ENCODE measurements around the gene XPR1. TPM values are rescaled to one million over a fixed set of nuclear protein-coding genes. Genes with fewer than 3 reads are reported as not detected.

The XPR1 gene
- polyA plus RNA-seq, 10 donors, result 9.0 to 12.7 (median 11.1) TPM

DNA sequence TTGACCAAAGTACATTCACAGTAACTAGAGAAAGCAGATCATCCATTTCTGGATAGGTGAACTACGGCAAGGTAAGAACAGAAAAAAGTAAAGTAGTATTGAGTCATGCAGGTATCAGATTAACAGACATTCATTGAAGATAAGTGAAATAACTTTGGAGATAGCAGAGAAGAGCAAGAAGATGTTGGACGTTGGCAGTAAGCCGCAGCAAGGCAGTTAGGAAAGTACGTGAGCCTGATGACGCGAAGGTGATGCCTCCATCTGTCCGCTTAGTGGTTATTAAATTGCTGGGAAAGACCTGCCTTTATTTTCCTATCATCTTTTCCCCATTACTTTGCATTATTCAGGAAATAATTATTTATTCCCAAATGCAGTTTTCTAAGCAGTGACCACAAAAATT, 256.0 kb downstream of the XPR1 start:
- no peak for DNase-seq

DNA sequence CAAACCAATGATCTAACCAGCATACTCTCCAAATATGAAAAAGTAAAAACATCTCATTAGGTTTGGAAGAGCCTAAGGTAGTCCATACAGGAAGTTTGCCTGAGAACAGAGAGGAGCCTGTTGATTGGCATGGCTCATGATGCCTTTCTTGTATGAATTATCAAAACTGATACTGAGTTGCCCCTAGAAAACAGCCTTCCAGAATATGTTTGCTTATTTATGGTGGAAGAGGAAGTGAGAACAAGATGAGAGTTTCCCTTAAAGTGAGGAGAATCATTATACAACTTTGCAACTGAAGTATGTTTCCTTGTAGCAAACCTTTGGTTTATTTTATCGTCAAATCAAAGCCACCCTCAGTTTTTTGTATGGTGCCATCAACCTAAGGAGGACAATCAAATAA, 257.0 kb downstream of the XPR1 start:
- no peak for DNase-seq

DNA sequence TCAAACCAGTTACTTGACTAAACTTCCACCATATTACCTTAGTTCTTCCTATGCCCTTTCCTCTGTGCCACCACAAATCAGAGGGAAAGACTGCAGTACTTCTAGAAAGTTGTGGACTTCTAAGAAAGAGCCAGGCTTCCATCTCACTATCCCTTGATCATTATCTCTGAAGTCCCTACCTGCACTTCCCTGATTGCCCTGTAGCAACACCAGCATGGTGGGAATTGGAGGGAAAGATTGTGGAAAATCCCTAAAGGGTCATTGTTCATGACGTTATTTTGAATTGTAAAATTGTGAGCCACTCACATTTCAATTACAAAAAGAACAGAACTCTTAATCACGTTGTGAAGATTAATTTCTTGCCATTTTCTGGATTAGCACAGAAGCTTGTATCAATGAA, 257.5 kb downstream of the XPR1 start:
- no peak for DNase-seq

DNA sequence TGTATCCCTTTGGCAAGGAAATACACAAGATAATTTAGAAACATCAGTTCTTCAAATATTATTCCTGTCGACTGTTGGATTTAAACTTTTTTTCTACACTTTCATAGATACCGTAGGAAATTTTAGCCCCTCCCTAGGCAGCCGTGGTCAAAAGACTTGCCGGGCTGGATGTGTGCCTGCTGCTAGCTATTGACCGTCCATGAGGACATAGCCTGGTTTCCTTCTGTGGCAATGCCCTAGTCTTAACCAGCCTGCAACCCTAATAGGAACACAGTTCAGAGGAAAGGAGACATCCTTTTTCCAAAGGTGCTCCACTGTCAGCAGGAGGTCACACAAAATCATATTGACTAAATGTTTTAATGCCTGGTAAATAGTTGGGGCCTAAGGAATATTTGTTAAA, 260.4 kb downstream of the XPR1 start:
- DNase-seq, result no peak

DNA sequence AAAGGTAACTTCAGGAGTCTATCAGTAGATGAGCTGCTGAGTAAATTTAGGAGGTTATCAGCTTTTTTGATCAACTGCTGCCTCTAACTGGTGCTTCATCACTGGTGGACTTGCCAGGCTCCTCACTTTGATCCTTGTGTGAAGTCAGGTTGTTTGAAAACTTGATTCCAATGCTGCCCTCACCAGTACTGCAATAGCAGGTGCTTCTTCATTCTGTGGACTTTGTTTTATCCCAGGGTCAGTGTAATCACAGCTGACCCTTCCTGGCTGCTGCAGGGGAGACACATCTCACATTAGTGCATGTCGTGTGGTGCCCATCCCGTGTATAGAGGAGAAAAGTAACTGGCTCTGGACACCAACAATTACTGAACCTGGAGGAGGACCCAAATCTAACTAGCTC, 260.9 kb downstream of the XPR1 start:
- DNase-seq, result no peak

DNA sequence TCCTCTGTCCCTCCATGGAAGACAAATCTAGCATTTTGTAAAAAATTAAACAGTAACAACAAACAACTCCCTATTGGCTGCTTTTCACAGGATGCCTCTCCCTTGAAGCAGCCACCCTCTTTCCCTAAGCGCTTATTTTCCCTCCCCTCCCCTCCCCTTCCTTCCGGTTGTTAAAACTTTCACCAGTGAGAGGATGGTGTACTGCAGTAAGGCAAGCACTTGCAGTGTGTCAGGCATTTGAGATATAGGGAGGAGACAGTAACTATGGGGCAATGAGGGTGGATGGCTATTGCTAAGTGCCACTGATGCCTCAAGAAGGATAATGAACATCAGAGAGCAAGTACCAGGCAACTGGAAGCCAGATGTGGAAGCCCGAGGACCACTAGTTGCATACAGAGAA, 261.8 kb downstream of the XPR1 start:
- DNase-seq, result no peak

DNA sequence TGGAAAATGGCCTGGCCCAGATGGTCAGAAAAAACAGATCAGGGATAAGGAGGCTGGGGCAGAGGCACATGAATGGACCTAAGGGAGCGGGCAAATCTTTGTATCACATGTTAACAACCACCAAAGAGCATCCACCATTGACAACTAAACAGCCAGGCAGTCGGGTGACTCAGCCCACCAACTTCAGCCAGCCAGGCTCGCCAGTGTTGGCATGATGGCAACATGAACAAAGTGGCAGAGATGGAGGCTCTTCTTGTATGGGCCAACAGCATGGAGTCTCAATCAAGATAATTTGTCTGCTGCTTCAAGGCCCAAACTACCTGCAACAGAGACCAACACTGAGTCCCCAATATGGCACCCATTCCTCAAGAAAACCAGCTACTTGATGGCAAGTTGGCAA, 264.3 kb downstream of the XPR1 start:
- DNase-seq, result no peak

DNA sequence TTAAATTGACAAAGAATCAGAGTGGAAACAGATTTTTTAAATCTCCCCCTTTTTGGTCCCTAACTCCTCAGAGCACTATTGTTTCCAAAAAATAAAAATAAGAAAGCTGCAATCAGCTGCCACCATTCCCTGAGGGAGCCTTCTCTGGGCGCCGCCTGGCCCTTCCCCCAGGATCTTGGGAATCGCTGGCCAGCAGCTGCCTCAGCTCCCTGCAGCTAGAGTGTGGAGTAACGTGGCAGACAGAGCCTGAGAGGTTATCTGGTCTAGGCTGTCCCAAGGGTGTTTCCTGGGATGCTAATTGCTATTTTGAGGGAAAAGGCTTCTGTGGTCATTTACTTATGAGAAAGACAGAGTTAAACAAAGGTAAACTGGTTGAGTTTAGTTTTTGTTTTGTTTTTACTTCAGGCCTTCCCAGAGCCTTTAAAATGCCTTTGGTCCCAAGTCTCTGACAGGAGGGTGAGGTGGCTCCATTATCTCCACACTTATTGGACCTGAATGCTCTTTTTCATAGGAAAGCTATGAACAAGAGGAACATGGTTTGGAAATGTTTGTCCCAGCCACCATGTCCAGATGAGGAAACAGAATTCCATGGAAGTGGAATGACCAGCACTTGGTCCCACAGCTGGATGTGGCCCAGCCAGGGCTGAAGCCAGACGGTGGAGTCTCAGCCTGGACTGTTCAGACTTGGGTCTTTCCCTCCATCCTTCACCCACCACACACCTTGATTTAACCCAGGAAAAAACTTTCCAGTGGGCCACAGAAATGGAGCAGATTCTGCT, 266.8 kb downstream of the XPR1 start:
- peak in 1 of 3 donors; percentile 21 for DNase-seq

DNA sequence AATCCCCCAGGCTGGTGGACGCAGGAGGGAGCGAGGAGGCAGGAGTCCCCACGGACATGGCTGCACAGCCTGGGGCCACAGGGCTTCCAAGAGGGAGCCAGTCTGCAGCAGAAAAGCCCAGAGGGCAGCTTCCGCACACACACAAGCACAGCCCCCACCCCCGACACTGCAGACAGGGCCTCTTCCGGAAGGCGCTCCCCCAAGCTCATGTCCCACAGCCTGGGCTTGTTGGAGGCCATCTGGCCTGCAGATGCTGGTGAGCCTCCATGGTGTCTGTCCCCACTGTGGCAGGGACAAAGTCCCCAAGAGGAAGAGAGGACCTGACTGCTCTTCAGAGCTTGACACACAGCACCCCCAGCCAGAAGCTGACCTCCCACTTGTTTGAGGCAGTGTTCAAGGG, 267.4 kb downstream of the XPR1 start:
- DNase-seq, result peak in 1 of 3 donors; percentile 19

DNA sequence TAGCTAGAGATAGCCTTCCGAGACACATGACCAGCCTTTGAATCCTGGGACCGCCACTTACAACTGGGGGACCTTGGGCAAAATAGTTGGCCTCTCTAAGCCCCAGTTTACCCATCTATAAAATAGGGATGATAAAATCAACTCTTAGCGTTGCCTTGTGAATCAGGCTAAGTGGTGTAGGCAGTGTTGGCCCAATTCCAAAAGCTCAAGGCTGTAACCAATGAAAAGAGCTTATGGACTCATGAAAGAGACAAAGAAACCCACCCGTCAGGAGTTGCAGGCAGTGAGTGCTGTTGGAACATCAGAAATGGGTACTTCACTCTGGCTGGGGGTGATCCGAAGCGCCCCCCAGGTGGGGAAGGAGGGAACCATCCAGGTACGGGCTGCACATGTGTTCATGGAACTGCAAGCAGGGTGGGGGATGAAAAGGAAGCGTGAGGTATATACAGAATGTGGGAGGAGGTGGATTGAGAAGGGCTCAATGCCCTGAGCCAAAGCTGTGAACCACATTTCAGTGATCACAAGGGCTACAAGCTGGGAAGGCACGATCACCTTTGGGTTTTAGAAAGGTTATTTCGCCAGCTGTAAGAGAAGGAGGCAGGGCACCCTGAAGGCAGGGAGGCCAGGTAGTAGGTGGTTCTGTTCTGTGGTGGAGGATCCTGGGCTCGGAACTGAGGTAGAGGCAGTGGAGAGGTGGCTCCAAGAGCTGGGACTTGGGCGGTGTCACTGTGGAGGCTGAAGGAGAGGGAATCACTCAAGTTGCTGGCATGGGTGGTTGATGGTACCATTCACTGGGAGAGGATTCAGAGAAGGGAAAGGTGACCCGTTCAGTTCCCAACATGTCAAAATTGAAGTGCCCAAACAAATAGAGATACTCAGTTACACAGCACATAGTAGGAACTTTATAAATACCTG, 269.5 kb downstream of the XPR1 start:
- DNase-seq, result no peak

DNA sequence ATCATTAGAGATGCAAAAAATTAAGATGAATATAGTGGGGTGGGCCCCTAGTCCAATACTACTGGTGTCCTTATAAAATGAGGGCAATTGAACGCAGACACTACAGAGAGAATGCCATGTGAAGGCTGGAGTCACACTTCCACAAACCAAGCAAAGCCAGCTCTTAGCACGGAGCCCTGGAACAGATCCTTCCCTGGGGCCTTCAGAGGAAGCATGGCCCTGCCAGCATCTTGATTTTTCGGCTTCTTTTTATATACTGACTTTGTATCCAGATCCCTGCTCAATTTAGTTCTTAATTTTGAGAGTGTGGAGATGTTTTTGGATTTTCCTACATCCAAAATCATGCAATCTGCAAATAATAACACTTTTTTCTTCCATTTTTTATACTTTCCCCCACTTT, 270.7 kb downstream of the XPR1 start:
- DNase-seq, result no peak

DNA sequence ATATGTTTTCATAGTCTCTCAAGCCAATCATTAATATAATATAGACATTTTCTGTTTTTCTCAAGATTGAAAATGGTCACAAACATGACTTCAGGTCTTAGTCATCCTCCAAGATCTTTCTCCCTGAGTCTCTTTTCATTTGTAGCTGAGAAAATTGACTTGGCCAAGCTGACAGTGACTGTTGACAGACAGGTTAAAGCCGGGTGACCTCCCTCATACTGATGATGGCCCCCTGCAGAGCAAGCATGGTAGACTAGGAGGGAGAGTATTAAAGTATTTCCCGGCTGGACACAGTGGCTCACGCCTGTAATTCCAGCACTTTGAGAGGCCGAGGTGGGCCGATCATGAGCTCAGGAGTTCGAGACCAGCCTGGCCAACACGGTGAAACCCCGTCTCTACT, 274.1 kb downstream of the XPR1 start:
- no peak for DNase-seq

DNA sequence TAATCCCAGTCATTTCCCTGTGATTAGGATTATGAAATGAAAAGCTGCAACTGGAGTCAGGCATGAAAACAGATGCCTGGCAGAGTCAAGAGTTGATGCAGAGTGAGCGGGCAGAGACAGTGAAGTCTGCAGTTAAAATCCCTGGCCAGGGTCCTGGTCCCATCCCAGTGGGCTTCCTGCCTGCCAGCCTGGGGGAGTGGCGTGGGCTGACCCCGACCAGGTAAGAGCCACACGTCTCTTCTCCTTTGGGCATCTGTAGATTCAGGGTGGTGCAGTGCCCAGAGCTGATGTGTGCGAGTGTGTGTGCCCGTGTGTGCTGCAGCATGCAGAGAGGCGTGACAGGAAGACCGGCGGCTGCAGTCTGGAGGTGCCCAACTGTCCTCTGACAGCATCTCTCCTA, 274.7 kb downstream of the XPR1 start:
- no peak for DNase-seq

DNA sequence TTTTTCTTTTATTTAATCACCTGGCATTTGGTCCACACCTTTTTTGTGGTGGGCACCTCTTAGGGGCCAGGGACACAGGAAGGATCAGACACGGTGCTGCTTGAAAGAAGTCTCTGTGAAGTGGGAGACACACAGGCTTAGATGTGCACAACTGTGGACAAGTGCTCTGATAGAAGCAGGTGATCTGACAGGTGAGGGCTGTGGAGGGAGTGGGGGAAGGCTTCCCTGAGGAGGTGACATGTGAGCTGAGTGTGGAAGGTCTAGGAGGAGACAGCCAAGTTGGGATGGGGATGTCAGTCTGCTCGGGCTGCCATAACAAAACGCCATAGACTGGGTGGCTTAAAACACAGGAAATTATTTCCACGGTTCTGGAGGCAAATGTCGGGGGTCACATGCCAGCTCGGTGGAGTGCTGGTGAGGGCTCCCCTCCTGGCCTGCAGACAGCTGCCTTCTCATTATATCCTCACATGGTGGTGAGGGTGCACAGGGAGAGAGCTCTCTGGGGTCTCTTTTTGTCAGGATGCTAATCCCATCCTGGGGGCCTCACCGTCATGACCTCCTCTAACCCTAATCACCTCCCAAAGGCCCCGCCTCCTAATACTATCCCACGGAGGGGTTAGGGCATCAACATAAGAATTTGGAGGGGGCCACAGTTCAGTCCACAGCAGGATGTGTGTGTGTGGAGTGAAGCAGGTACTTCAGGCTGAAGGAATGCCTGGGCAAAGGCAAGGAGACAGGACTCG, 275.7 kb downstream of the XPR1 start:
- no peak for DNase-seq

DNA sequence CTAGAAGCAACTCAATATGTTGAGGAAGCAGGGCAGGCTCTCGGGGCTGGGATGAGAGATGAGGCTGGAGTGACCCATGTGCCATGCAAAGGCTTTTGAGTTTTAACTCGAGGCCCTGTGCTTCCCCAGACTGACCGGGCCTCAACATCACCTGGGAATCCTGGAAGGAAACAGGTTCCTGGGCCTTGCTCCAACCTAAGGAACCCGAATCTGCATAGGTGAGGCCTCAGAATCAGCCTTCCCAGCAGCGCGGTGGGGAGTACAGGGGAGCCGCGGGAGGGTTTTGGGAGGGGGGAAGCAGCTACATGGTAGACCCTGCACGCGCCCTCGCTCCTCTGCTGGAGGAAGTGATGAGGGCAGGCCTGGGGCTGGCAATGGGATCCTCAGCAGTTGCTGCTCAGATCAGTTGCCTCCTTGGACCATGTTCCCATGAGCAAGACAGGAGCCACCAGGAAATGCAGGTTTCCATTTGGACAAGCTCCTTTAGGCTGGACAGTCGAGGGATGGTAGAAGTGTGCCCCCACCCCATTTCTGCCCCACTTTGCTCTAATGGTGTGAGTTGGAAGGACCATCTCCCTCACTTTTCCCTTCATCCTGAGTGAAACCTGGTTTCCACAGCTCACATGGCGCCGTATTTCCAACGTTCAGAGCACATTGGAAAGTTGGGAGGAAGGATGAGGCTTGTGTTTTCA, 276.4 kb downstream of the XPR1 start:
- no peak for DNase-seq

DNA sequence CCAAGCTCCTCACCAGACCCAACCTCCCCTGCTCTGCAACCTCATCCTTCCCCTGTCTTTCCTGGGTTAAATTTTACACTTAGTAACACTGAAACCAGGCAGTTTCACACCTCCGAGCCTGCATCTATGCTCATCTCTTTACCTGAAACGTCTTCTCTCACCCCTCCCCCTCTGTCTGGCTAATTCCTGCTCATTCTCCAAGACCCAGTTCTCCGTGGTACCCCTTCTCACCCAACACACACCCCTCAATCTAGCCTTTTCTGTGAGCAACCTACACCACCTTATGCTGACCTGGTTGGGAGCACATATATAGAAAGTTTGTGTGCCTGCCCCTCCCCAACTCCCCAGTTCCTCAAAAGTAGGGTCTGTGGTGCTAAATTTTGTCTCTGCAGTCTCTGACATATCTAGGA, 277.2 kb downstream of the XPR1 start:
- no peak for DNase-seq

DNA sequence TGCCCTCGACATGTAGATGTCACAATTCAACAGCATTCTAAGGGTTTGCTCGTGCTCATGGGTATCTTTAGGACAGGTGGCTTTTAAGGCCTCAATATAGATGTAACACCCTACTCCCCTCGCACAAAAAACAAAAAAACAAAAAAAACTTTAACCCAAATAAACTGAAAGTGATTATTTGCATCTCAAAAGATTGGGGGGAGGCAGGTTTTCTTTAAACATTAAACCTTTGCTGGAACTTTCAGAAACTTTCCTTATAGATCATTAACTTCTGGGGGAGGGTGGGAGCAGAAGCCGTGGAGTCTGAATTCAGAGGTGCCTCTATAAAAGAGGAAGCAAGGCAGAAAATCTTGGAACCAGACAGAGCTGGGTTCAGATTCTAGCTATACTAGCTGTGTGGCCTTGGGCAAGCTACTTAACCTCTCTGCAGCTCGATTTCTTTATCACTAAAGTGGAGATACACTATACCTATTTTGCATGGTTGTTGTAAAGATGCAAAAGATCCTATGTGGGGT, 277.7 kb downstream of the XPR1 start:
- DNase-seq, result no peak

DNA sequence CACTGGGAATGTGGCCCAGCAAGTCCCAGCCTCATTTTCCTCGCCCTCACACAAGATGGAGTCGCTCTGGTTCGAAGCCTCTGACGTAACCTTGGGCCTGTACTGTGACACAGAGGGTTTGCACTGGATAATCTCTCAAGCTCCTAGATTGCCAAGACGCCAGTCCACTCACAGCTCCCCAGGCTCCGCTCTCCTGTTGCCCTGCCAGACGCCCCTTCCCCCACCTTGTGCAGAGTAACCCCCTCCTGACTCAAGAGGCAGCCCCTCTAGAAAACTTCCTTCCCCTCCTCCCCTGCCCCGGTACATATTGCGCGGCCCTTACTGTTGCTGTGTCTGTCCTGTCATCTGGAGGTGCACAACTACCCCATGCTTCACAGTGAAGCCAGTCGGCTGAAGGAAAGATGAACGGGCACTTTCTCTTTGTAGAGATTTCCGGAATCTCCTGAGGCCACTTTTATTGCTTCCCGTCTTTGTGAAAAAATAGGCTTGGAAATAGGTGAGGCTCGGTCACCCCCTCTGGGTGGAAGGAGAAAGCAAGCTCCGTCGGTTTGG, 279.9 kb downstream of the XPR1 start:
- DNase-seq, result peak in 2 of 3 donors; percentile 29 to 75

DNA sequence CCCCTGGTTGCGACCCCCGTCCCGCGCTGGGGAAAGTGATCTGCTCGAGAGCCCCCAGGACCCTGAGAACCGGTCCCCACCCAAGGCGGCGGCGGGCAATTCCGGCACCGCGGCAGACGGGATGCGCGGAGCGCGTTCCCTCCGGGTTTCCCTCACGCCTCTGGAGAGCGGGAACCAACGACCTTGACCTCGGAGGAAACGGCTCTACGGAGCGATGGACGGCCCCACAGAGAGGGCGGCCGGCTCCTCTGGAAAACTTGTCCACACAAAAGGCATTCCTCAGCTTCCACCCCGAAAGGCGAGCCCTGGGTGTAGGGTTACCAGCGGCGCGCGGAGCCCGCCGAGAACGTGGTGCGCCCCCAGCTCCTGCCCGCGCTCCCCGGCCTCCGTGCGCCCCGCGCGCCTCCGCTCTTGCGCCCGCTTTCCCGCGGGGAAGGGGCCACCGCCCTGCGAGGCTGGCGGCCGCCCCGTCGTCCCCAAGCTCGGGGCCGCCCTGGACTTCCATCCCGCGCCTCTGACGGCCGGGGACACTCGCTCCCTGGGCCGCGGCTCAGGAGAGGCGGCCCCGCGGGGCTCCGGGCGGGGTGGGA, 280.5 kb downstream of the XPR1 start:
- DNase-seq, result peak in 1 of 3 donors; percentile 84

DNA sequence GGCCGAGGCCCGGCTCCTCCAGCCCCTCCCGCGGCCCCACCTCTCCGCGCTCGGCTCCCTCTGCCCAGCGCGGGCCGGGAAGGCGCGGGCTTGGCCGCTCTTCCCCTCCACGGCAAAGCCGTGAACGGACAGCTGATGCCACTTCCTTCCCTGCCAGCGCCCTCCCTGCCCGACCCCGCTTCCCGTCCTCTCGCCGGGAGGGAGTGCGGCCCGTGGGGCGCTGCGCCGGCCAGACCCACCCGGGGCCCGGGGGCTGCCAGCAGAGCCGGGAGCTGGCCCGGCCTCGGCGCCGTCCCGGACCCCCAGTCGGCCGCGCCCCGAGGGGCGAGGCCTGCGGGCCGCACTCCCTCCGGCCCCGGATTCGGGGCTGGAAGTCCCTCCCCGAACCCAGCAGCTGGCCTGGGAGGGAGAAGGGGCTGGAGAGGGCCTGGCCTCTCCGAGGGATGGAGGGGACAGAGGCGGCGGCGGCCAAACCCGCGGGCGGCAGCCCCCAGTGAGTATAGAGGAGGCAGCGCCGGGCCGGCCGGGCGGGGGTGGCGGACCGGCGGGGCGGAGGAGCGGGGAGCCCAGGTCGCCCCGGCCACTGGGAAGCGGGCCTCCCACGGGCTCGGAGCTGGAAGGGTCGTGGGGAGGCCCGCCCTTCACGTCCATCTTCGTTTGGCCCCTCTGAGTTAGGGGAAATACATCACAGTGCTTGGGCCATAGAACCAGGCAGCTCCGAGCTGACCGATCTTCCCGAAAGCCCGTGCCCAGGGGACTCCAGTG, 281.2 kb downstream of the XPR1 start, which contains the start of gene KIAA1614:
Gene KIAA1614, plus strand, starts transcription at position 97 of the 765 bp plus-strand sequence. Its CDS starts 347 bp downstream, at position 444.
- DNase-seq, result peak; percentile 46 to 91 (median 75)
